Stimulated activated CD8-positive, alpha-beta memory T cell treated with anti-CD3 and anti-CD28 coated beads, Interleukin-7, amount 100 ng/mL, for 24 hours (primary cell): Measurements from ENCODE around the gene LGR5.
"Not testable (repeated sequence)": the region's sequence is repeated elsewhere in the genome, so short reads cannot be mapped to it uniquely, and the experiment has no call there.

Experiments used
- DNase-seq: peaks from one replicate; pipeline ENCODE4 v3.0.0-alpha.2; 2020; ENCODE audit warnings: low read depth

Gene LGR5

DNA sequence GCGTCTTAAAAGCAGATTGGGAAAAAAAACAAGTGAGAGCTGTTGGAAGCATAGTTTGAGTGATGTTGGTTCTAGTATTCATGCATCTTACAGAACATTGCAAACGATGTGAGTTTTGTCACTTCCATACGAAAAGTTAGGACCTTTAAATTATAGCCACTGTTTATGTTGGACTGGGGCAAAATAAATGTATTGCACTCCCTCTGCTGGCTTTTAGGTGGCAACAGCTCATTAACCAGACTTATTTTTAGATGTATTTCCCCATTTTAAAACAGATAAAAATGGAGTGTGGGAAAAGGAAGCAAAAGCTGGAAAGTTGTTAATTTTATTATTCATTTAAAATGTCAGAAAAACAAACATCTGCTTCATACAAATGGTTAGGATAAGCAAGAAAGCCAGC, 111.9 kb downstream of the LGR5 start:
- no peak for DNase-seq

DNA sequence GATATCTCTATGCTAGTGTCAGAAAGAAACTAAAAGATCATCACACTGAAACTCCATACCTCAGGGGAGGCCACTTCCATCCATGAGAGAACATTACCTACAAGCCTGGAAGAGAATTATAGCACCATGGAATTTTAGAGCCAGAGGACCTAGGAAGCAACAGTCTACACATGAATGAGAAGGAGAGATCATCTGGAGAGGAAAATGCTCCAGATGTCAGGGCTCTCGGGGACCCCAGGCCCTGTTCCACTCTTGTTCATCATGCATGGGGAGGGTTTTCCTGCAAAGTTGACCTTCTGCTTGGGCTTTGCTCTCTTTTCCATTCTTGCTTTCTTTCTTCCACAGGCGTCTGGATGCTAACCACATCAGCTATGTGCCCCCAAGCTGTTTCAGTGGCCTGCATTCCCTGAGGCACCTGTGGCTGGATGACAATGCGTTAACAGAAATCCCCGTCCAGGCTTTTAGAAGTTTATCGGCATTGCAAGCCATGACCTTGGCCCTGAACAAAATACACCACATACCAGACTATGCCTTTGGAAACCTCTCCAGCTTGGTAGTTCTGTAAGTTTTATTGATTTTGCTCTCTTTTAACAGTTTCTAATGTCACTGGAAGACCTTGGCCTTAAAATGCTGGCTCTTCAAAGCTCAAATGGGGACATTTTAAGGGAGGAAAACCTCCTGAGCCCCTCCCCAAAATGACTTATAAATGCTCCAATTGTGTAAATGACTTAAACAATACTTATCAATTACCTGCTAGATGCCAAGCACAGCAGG, 113.3 kb downstream of the LGR5 start:
- DNase-seq: no peak

DNA sequence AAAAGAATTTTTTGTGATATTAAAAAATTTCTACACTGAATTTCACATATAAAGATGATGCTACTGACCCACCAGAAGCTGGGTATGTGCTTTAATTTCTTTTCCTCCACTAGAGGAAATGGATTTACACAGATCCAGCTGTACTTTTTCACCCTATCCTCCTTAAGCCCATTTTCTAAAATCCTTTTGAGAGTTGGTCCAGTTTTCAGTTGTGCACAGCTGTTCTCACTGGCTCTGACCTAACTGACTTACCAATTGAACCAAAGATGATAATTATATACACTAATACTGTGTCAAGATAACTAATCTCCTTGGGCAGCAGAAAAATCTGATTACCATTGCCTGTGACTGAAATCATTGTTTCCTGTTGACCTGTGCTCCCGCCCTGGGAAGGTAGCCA, 115.6 kb downstream of the LGR5 start:
- no peak for DNase-seq

DNA sequence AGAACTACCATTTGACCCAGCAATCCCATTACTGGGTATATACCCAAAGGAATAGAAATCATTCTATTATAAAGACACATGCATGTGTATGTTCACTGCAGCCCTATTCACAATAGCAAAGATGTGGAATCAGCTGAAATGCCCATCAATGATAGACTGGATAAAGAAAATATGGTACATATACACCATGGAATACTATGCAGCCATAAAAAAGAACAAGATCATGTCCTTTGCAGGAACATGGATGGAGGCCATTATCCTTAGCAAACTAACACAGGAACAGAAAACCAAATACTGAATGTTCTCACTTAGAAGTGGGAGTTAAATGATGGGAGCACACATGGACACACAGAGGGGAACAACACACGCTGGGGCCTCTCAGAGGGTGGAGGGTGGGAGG, 116.2 kb downstream of the LGR5 start:
- DNase-seq: not testable (repeated sequence)

DNA sequence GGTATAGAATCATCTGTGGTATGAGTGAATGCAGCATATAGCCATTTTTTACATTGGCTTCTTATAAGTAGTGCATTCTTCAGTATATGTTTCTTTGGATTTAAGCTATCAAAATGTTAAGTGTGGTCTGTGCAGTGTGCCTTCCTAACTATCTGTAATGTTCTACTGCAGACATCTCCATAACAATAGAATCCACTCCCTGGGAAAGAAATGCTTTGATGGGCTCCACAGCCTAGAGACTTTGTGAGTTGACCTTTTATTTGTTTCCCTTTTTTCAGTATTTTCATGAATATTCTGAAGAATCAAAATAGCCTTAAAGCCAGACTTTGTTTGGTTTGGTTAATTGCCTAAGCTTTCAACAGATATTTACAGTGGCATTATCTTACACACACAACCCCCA, 116.8 kb downstream of the LGR5 start:
- DNase-seq: no peak

DNA sequence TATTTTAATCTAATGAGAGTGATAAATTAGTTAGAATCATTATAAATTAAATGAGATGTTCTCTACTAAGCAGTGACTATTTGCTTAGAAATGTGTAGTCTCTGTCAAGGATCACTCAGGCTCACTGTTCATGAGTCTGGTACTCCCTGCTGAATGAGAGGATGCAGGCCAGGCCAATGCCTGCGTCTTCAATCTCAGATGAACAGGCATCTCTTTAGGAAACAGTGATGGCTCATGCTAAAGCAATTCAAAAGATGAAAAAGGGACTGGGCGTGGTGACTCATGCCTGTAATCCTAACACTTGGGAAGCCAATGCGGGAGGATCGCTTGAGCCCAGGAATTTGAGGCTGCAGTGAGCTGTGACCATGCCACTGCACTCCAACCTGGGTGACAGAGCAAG, 117.3 kb downstream of the LGR5 start:
- DNase-seq: no peak

DNA sequence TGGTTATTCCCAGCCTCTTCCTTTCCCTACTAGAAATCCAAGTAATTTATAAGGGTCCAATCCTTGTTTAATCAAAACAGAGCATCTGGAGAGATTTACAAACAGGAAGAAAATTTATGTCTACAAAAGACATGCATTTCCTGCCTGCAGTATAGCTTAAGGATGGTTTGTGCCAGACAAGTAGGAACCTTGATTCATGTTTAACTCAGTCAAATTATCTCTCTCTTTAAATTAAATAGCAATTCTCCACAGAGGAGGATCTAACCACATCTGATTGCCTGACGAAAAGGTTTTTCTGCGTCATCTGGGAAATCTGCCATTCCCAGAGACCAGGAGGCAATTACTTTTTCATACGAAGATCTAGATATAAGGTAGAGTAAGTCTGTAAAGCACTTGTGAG, 118.8 kb downstream of the LGR5 start:
- DNase-seq: no peak

DNA sequence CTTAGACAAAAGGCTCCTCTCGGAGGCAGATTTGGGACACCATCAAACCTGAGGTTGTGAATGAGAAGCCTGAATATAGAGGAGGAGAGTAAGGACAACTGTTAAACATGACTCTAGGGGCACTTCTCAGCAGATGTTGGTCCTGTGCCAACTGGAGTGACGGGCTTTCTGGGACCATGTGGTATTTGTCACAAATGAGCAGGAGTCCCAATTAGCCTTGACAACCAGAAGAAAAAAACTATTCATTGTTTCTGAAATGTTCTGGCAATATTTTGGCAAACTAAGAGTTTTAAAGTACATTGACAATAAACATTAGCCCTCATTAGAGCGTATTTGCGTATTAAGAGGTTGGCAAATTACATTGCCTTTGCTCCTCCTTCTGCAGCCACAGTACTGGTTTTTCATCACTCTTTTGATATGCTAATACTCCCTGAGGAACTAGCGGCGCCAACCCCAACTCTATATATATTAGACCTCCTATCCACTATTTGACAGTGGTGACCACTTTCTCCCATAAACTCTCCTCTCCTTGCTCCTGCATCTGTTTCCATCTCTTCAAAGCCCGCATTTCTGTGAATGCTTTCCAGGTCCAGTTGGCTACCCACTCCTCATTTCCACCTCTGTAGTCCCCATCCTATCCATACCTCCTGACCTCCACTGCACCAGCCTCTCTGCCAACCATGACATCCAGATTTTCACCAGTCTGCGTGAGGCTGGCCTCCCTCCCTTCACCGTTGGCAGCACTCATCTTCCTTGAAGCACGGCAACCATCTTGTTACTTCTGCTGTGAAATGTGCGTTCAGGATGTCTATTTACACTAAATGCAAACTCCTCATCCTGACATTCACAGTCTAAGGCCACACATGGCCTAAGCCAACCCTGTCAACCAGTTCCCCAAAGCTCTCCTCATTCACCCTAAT, 123.3 kb downstream of the LGR5 start:
- no peak for DNase-seq

DNA sequence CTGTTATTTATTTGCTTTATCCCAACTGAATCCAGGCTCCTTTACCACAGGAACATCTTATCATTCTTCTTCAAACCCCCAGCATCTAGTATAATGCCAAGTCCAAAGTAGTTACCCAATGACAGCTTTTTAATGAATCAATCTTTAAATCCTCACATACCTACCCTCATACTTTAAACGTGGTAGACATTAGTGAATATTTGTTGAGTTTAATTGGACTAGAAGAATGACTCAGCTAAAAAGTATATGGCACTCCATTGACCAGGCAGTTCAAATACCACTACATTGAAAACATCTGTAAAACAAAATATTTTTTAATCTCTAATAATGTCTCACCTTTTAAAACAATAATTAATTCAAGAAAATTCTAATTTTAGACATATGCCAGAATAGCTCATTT, 125.9 kb downstream of the LGR5 start:
- no peak for DNase-seq

DNA sequence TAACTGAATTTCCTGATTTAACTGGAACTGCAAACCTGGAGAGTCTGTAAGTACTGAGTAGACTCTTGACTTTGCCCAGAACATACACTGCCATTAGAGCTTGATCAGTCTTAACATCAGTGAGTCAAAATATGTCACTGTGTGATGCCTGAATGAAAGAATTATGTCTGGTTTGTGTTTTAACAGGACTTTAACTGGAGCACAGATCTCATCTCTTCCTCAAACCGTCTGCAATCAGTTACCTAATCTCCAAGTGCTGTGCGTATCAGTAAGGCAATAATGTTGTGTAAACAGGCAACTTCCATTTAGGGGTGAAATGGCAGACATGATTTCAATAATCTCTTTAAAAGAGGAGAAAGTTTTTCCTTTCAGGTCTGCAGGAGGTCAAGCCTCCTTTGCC, 127.1 kb downstream of the LGR5 start:
- DNase-seq: no peak

DNA sequence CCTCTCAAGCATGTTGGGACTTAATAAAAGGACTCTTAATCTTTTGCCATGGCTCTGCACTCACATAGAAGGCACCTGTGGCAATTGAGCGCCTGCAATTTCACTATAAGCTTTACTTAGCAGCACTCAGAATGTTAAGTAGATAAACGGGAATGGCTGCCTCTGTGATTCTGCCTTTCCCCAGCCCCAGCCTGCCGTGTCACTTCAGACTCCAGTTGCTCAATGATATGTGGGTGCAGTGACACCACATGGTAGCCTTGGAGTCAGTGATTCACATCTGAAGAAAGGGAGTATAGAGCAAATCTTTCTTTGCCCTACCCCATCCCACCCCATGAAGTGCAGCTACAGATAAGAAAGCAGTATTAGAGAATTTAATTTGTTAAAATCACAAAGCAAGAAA, 127.9 kb downstream of the LGR5 start:
- no peak for DNase-seq

DNA sequence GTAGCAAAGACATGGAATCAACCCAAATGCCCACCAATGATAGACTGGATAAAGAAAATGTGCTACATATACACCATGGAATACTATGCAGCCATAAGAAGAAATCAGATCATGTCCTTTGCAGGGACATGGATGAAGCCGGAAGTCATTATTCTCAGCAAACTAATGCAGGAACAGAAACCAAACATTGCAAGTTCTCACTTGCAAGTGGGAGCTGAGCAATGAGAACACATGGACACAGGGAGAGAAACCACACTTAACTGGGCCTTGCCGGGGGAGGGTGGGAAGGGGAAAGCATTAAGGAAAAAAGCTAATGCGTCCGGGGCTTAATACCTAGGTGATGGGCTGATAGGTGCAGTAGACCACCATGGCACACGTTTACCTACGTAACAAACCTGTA, 130.3 kb downstream of the LGR5 start:
- DNase-seq: not testable (repeated sequence)

DNA sequence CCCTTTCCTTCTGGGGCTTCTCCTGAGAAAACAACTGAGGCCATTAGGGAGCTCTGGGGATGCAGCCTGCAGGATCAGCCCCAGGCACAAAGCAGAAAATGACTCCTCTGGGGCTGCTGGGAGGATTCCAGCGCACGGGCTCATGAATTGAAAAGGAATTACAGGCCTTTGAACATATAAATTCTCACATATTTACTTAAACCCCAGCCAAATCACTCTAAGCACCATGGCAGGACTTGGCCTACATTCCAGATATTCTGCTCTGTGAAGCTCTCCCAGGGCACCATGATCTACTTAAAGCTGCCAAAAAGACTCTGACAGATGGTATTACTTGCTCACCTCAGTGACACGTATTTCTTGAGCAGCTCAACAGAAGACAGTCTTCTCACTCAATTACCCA, 136.9 kb downstream of the LGR5 start:
- no peak for DNase-seq

DNA sequence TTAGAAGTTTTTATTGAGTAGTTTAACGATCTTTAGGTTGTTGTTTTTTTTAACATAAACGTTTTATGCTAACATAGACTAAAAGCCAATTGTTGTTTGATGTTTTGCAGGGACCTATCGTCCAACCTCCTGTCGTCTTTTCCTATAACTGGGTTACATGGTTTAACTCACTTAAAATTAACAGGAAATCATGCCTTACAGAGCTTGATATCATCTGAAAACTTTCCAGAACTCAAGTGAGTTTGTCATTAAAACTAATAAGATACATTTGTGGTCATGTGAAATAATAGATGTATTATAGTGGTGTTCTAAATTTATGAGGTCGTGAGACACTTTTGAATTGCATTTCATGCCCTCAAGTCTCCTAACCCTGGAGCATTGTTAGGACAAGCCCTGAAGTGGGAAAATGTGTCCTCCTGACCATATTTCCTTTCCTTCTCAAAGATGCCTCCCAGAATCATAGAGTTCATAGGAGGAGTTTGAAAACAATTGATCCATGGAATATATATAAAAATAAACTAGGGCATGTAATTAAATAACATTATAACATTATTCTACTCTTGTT, 139.2 kb downstream of the LGR5 start:
- no peak for DNase-seq

DNA sequence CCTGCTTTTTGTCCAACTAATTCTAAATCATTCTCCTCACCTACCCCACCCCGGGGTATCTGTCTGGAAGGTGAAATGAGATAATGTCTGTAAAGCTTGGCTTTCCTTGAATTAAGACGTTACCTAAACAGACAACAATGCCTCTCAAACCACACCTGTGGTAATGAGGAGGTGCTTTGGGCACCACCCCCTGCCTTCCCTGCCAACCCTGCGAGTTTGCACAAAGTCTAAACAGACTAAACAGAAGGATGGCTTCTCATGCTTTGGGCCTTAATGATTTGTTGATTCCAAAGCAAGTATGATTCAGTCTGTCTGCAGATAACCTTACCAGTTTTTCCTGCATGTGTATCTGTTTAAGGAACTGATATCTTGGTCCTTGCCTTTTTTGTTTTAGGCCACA, 141.6 kb downstream of the LGR5 start:
- DNase-seq: no peak

DNA sequence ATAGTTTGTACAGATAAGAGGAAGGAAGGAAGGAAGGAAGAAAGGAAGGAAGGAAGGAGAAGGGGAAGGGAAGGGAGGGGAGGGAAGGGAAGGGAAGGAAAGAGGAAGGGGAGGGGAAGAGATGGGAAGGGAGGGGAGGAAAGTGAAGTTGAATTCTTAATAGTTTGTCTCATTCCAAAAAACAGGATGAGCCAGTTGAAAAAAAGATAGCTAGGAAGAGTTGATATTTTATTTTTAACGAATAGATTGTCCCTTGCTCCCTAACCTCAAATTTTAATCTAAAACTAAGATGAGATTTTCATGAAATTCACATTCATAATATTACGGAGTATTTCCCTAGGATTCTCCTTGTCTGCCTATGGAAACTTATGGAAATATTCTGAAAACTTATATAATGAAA, 143.3 kb downstream of the LGR5 start:
- DNase-seq: no peak

DNA sequence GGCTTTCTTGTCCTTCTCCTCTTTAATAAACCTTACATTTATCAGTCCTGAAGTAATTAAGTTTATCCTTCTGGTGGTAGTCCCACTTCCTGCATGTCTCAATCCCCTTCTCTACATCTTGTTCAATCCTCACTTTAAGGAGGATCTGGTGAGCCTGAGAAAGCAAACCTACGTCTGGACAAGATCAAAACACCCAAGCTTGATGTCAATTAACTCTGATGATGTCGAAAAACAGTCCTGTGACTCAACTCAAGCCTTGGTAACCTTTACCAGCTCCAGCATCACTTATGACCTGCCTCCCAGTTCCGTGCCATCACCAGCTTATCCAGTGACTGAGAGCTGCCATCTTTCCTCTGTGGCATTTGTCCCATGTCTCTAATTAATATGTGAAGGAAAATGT, 144.8 kb downstream of the LGR5 start:
- no peak for DNase-seq

DNA sequence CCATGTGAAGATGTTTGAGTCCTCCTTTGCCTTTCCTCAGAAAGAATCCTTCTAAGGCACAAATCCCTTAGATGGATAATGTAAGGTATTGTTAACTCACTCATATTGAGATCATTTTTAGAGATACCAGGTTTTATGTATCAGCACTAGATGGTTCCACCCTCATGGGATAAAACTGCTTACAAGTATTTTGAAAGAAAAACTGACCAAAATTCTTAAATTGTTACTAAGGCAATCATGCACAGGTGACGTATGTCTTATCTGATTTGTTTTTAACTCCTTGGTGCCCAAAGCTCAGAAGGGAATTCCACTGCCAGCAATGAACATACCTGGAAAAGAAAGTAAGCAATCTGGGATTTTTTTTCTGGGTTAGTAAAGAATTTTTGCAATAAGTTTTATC, 145.6 kb downstream of the LGR5 start:
- no peak for DNase-seq

DNA sequence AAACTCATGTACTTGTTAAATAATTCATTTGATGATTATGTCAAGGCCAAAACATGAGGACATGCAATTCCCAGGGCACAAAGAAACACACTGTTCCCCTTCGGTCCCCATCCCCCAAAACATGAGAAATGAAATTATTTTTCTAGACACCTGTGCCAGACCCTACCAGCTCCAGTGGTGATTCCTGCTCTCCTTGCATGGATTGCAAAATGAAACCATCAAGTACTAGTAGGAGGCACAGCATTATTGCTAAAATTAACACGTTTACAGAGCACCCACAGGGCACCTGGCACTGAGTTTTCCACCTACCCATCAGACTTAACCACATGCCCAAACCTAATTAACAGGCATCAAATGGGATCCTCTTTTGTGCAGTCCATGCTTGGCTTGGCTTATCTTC, 147.4 kb downstream of the LGR5 start:
- no peak for DNase-seq

DNA sequence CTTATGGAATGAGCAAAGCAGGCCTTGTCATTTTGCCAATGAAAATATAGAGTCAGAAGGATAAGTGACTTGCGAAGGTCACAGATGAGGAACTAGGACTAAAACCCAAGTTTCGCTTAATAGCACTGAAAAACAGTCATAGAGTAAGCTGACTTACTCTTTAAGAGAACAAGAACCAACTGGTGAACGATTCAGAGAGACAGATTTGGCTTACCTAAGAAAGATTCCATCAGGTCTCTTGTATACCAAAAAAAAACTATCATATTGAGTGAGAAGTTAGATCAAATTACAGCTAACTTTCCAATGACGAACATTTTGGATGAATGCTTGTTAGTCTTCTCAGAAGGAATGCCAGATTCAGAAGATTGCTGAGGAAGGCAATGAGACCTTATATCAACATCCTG, 149.9 kb downstream of the LGR5 start:
- no peak for DNase-seq

DNA sequence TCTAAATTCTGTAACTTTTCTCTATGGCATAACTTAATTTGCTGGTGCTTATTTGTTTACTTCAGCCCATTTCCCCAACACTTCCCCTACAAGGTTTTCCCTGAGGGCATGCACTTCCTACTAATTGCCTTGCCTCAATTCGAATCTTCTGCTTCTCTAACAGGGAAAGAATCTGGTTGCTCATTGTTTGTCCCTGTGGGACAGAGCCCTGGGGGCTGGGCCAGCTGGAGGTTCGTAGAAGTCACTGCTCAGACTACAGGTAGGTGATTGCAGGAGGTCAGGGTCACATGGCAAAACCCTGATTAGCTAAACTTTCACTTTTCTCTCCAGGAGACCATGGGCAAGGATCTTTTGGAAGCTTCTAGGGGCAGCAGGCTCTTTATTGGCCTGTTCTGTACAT, 152.0 kb downstream of the LGR5 start:
- DNase-seq: no peak

DNA sequence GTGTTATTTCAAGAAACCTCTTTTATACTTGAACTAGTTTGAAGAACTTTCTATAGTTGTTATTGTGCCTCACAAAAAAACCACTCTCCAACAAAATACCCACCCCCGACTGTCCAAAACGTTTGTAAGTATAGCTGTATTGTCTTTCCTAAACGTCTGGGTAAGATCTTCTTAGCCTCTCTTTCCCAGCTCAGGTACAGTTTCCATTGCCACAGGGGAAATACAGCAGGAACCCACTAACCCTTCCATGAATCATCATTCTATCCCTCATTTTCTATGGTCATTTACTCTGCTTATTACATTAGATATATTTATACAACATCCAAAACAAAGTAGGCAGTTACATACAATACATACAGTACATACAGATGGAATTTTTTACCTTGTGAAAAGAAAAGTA, 153.2 kb downstream of the LGR5 start:
- no peak for DNase-seq
